Smooth muscle cell (in vitro differentiated cells): ENCODE results near the gene PCLAF. TPM values are rescaled to one million over a fixed set of nuclear protein-coding genes. Genes with fewer than 3 reads are reported as not detected.

Experiments
- DNase-seq: peaks from one replicate; lab custom pipeline; 2025; ENCODE audit not compliant: unreplicated experiment; lab: John Stamatoyannopoulos, UW
- H2AFZ ChIP-seq: fragments of 200-600 bp; sonication (generic); 2 replicates; pipeline ENCODE4 v1.6.0; 2016; ENCODE audit warnings: antibody characterized with exemption, low read depth, mild to moderate bottlenecking
- H3F3A ChIP-seq: fragments of 200-600 bp; sonication (generic); 2 replicates; pipeline ENCODE4 v1.6.0; 2017; ENCODE audit warnings: antibody characterized with exemption, low read depth
- H3K27ac ChIP-seq: fragments of 200-600 bp; sonication (generic); 2 replicates; pipeline ENCODE4 v1.5.1; 2016; ENCODE audit warnings: low read depth, mild to moderate bottlenecking
- H3K27me3 ChIP-seq: fragments of 200-600 bp; sonication (generic); 2 replicates; pipeline ENCODE4 v1.6.1; 2016; ENCODE audit warnings: low read depth, mild to moderate bottlenecking
- H3K36me3 ChIP-seq: fragments of 200-600 bp; sonication (generic); 2 replicates; pipeline ENCODE4 v1.5.1; 2016; ENCODE audit warnings: low read depth
- H3K4me1 ChIP-seq: fragments of 200-600 bp; sonication (generic); 2 replicates; pipeline ENCODE4 v1.5.1; 2016; ENCODE audit warnings: low read depth
- H3K4me2 ChIP-seq: fragments of 200-600 bp; sonication (generic); 2 replicates; pipeline ENCODE4 v1.6.0; 2016; ENCODE audit warnings: mild to moderate bottlenecking
- H3K4me3 ChIP-seq: fragments of 200-600 bp; sonication (generic); 2 replicates; pipeline ENCODE4 v1.5.1; 2016; ENCODE audit warnings: mild to moderate bottlenecking
- H3K79me2 ChIP-seq: fragments of 200-600 bp; sonication (generic); 2 replicates; pipeline ENCODE4 v1.6.0; 2016; ENCODE audit warnings: low read depth, mild to moderate bottlenecking
- H3K9ac ChIP-seq: fragments of 200-600 bp; sonication (generic); 2 replicates; pipeline ENCODE4 v1.6.0; 2016; ENCODE audit warnings: low read depth
- H3K9me3 ChIP-seq: fragments of 200-600 bp; sonication (generic); replicated peaks from 2 replicates; pipeline ENCODE4 v1.5.1; 2016; ENCODE audit warnings: low read depth
- H4K20me1 ChIP-seq: fragments of 200-600 bp; sonication (generic); 2 replicates; pipeline ENCODE4 v1.6.0; 2016; ENCODE audit warnings: low read depth
- WGBS: methylation state at CpG from one replicate; pipeline ENCODE4 v1.1.7; 2016; ENCODE audit warnings: low lambda C conversion rate; 5-methylcytosine and 5-hydroxymethylcytosine counted together
- polyA plus RNA-seq: library from polyadenylated mRNA; unstranded; fragments of >200 nt; fragmentation: Nextera tagmentation; extraction: Ambion mirVana; gene quantifications from 2 replicates; pipeline ENCODE4 v1.2.1, GENCODE V29; 2016
- total RNA-seq: library from RNA; depleted of rRNA; stranded (reverse); fragments of >200 nt; gene quantifications from 2 replicates; pipeline ENCODE4 v1.2.3, GENCODE V29; 2014
- TF ChIP-seq, protein P1 (sequence below): fragments of 200-600 bp; sonication (generic); IDR thresholded peaks from 2 replicates; pipeline ENCODE4 v1.5.1; 2017; ENCODE audit warnings: borderline replicate concordance, mild to moderate bottlenecking, antibody characterized with exemption; ENCODE audit not compliant: insufficient read depth, poor library complexity, severe bottlenecking

Gene PCLAF
- total and polyA plus RNA-seq, 2 experiments from 2014 or later: 19.0 to 30.7 TPM

DNA sequence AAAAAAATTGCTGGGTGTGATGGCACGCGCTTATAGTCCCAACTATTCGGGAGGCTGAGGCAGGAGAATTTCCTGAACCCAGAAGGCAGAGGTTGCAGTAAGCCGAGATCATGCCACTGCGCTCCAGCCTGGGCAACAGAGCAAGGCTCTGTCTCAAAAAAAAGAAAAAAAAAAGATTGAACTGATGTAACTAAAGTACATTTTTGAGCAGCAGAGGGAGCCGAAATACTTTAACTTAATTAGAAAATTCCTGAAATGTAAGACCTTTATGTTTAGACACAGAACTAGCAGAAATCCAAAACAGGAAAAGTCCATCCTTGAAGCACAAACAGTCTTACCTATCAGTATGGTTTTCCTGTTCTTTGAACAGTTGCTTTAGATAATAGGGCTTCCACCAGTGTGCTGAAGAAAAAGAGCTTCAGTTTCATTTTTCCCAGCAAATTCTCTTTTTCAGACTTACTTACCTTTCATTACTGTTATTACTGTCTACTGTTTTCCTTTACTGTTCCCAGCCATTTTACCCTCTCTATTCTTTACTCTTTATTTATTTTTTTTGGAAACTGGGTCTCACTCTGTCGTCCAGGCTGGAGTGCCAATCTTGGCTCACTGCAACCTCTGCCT is 45.7 kb upstream of the PCLAF start:
- H3K9me3 ChIP-seq: no peaks in the 10 kb centered on the region
- H3K4me3 ChIP-seq: no peak overlapping the region
- no peak overlapping the region for H3K4me2 ChIP-seq
- peaks cover 10% of the 10 kb centered on the region for H3F3A ChIP-seq
- WGBS: 97% methylated on average over 7 of the region's 7 CpGs
- H2AFZ ChIP-seq: no peak overlapping the region
- TF ChIP-seq, protein P1, sequence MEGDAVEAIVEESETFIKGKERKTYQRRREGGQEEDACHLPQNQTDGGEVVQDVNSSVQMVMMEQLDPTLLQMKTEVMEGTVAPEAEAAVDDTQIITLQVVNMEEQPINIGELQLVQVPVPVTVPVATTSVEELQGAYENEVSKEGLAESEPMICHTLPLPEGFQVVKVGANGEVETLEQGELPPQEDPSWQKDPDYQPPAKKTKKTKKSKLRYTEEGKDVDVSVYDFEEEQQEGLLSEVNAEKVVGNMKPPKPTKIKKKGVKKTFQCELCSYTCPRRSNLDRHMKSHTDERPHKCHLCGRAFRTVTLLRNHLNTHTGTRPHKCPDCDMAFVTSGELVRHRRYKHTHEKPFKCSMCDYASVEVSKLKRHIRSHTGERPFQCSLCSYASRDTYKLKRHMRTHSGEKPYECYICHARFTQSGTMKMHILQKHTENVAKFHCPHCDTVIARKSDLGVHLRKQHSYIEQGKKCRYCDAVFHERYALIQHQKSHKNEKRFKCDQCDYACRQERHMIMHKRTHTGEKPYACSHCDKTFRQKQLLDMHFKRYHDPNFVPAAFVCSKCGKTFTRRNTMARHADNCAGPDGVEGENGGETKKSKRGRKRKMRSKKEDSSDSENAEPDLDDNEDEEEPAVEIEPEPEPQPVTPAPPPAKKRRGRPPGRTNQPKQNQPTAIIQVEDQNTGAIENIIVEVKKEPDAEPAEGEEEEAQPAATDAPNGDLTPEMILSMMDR: peak; percentile 36
- DNase-seq: no peak
- no peaks in the 10 kb centered on the region for H3K27me3 ChIP-seq
- H3K9ac ChIP-seq: no peak overlapping the region
- no peaks in the 10 kb centered on the region for H3K79me2 ChIP-seq
- peaks cover 11% of the 10 kb centered on the region for H3K4me1 ChIP-seq
- H3K27ac ChIP-seq: no peak overlapping the region
- peaks cover 24% of the 10 kb centered on the region for H3K36me3 ChIP-seq
- H4K20me1 ChIP-seq: peaks cover 20% of the 10 kb centered on the region

GRCh38 chr15:64425221-64425620 is 44.0 kb upstream of the PCLAF start:
- Histone ChIP-seq H3K79me2 (no peaks in the 10 kb centered on the region), H3K4me3 (no peak overlapping the region), H3K4me1 (peaks cover 6% of the 10 kb centered on the region), H3K4me2 (no peak overlapping the region), H3K9ac (no peak overlapping the region), H3K27ac (no peak overlapping the region), H3F3A (peaks cover 10% of the 10 kb centered on the region), H3K9me3 (no peaks in the 10 kb centered on the region), H3K36me3 (peaks cover 24% of the 10 kb centered on the region), H2AFZ (no peak overlapping the region), H3K27me3 (no peaks in the 10 kb centered on the region), H4K20me1 (peaks cover 15% of the 10 kb centered on the region)
- TF ChIP-seq, protein P1: no peak
- 97% methylated on average over 3 of the region's 3 CpGs for WGBS
- DNase-seq: no peak

- H3K9ac ChIP-seq: no peak overlapping the region
- no peaks in the 10 kb centered on the region for H3F3A ChIP-seq
- peaks cover 26% of the 10 kb centered on the region for H3K36me3 ChIP-seq
- H3K79me2 ChIP-seq: no peaks in the 10 kb centered on the region
- TF ChIP-seq, protein P1: no peak
- 96% methylated on average over 6 of the region's 6 CpGs for whole genome bisulfite sequencing
- H4K20me1 ChIP-seq: peaks cover 4% of the 10 kb centered on the region
- H3K27me3 ChIP-seq: no peaks in the 10 kb centered on the region
- H2AFZ ChIP-seq: no peak overlapping the region
- no peak overlapping the region for H3K4me2 ChIP-seq
- DNase-seq: no peak
- H3K27ac ChIP-seq: no peak overlapping the region
- no peaks in the 10 kb centered on the region for H3K4me1 ChIP-seq
- H3K4me3 ChIP-seq: no peak overlapping the region
- no peaks in the 10 kb centered on the region for H3K9me3 ChIP-seq
Observed at GRCh38 chr15:64423970-64424369, 42.7 kb upstream of the PCLAF start.

DNA sequence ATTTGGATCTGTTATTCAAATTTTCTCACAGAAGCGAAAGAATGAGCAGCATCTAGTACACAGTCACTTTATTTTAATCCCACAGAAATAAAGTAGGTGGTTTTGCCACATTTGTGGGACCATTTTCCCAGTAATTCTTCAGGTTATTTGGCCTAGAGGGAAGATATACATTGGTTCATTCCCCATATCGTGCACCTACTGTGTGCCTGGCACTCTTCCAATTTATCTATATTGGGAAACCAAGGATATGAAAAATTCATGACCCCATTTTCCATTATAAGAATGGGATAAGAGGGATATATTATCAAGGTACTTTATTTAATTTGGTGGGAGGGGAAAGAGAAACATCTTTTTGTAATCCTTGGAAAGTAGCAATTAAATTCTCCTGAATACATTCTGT is 41.5 kb upstream of the PCLAF start:
- peaks cover 30% of the 10 kb centered on the region for H3K36me3 ChIP-seq

More for the DNA sequence above, 41.5 kb upstream of the PCLAF start:
- Histone ChIP-seq H3K9me3 (no peaks in the 10 kb centered on the region), H4K20me1 (peaks cover 12% of the 10 kb centered on the region), H2AFZ (no peak overlapping the region), H3F3A (no peaks in the 10 kb centered on the region), H3K27ac (no peak overlapping the region), H3K27me3 (no peaks in the 10 kb centered on the region), H3K4me2 (no peak overlapping the region), H3K4me1 (no peaks in the 10 kb centered on the region), H3K79me2 (no peaks in the 10 kb centered on the region), H3K9ac (no peak overlapping the region), H3K4me3 (no peak overlapping the region)
- TF ChIP-seq, protein P1: no peak
- 98% methylated on average over 2 of the region's 2 CpGs for WGBS
- DNase-seq: no peak
